CD4-positive, alpha-beta T cell treated with Interleukin-10 for 1 hour (primary cell): Measurements from ENCODE around the gene SNX33.
"Not testable (repeated sequence)": the region's sequence is repeated elsewhere in the genome, so short reads cannot be mapped to it uniquely, and the experiment has no call there.

Experiments used
- DNase-seq: peaks from one replicate; pipeline ENCODE4 v3.0.0-alpha.2; 2020

The SNX33 gene

GRCh38 chr15:75662823-75663519, 15.3 kb downstream of the SNX33 start:
- no peak for DNase-seq

GRCh38 chr15:75663931-75664421, 16.3 kb downstream of the SNX33 start:
- no peak for DNase-seq

GRCh38 chr15:75666823-75667501, 19.2 kb downstream of the SNX33 start:
- DNase-seq: no peak

GRCh38 chr15:75669191-75669878, 21.6 kb downstream of the SNX33 start:
- DNase-seq: no peak

- no peak for DNase-seq
These were observed 22.1 kb downstream of the SNX33 start for GRCh38 chr15:75669879-75670212.

- no peak for DNase-seq
These were observed 24.3 kb downstream of the SNX33 start for GRCh38 chr15:75671730-75672602.

DNA sequence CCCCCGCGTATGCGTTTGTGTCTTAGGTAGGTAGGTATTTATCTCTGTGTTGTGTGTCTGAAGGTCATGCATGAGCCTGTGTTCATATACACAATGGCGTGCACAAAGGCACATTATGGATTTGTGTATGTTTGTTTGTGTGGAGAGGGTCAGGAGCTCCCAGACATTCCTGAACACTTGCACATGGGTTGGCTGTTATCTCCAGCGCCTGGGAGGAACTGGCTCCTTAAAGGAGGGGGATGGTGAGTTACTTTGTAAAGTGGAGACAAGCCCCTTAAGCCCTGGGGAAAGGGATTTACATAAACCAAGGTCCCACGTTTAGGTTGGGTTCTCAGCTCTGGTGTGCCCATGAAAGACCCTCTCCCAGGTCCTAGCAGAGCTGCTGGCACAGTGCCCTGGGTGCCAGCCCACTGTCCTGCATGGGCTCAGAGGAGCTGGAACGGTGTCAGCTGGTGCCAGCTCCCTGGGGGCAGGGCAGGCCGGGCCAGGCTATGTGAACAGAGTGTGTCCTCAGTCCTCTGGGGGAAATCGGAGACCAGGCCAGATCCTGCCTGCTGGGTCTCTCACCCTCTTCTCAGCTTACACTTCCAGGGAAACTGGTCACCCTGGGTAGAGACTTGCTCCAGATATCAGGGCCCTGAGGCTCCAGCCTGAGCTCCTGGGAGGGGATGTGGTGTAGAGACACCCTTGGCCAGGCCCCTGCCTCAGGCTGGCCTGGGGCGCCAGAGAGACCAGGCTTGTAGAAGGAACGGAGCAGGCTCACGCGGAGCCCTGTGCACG, 25.1 kb downstream of the SNX33 start:
- DNase-seq: no peak

DNA sequence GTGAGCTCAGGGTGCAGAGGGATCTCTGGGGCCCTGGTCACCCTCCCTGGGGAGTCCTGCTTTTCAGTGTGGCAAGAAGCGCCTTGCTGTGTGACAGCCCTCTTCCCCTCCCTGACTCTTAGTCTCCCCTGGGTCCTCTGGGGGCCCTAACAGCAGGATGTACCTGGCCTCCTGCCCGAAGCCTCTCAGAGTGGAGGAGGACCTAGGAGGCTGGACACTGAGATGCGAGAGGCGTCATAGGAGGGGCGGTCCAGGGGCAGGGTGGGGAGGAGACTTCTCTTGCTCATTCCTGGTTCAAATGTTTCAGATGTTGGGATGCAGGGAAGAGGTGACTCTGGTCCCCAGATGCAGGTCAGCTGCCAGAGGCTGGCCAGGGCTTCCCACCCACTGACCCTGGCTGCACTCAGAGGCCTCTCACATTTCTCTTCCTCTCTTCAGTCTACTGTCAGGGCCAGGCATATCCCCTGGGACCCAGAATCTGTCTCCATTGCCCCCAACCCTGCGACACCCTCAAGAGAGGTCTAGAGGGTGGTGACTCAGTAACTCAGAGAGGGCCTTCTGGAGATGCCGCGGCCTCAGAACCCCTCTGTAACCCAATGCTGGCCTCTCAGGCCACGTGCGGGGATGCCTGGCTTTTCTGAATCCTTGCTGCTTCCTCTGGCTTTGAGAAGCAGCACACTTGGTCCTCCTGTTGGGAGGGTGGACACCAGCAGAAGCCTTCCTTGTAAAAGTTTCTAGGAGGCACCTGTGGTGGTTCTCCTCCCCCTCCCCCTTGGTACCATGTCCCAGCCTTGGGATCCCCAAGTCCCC, 25.9 kb downstream of the SNX33 start:
- DNase-seq: no peak

DNA sequence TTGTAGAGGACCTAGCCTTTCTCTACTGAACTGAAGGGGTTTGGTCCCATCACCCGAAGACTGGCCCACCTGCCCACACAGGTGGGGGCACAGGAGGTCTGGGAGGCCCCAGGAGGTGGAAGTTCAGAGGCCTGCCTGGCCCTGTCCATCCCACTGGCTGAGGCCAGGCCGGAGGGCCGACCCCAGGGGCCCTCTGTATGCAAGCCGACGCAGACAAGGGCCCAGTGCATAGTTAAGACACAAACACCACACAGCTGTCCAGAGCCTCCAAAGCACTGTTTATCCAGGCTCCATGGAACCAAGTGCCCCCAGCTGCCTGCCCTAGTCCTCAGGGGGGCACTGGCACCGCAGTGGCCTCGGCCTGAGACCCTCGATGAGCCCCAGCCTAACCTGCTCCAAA, 26.7 kb downstream of the SNX33 start:
- no peak for DNase-seq

GRCh38 chr15:75675579-75676404, 28.1 kb downstream of the SNX33 start:
- no peak for DNase-seq

GRCh38 chr15:75676688-75677464, 29.2 kb downstream of the SNX33 start:
- DNase-seq: no peak

DNA sequence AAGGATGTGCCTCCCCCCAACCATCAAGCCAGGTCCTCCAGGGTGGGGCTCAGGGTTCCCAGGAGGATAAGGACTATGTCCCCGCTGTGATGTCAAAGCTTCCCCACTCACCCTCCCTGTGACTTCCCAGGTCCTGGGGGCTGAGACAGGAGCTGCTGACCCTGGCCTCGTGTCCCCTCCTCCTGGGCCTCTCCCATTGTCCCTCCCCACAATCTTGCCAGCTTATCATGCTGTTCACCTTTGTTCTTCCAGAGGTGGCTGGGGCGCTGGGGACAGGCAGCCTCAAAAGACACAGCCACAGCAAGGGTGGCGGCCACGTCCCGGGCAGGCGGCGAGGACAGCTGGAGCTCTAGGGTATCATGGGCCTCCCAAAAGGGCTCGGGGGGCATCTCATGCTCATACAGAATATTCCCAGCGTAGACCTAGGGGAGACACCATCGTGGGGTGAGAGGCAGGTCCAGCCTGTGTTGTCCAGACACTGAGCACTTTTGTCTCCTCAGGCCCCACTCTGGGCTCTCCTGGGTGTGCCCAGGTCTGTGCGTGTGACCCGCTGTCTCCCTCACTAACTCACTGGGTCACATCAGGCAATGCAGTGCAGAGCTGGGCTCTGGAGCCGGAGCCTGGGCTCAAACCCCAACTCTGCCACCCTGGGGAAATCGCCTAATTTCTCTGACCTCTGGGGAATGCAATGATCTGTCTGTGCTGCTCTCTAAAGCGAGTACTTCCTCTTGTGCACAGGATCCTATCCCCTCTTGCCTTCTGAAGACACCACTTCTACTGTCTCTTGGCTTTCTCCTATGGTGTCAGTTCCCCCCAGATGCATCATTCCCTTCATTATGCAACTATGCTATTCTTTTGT, 30.0 kb downstream of the SNX33 start:
- no peak for DNase-seq

- DNase-seq: not testable (repeated sequence)
These were observed 30.6 kb downstream of the SNX33 start for GRCh38 chr15:75678324-75678690.

GRCh38 chr15:75680007-75680789, 32.5 kb downstream of the SNX33 start:
- no peak for DNase-seq

GRCh38 chr15:75682181-75683135, 34.7 kb downstream of the SNX33 start:
- DNase-seq: no peak

DNA sequence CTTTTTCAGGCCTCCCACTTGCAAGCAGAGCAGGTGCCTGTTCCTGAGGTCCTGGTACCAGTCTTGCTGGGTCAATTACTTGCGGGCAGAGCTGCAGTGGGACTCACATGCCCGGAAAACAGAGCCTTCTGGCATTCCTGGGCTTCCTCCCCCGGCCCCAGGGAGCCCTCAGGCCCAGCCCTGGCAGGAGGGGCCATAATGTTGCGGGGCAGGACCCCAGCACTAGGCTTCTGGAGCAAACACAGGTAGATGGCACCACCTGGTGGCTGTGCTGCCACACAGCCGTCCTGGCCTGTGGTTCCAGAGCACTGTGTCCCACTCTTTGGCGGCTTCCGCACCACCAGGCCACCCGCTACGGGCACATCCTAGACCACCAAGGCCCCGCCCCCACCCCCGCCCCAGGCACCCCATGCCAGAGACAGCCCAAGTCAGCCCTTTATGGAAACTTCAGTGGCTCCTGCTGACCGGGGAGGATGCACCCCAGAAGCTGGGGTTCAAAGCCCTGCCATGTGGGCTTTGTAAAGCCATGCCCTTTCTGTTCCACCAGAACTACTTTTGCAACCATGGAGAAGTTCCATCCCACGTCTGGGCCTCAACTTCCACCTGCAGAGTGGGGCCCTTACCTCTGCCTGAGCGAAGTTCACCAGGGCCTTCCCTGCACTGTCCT, 36.1 kb downstream of the SNX33 start:
- DNase-seq: peak; percentile 68
